ENCODE data around the gene IFIH1.

The IFIH1 gene

GRCh38 chr2:162308747-162309503, 9.6 kb downstream of the IFIH1 start:
- DNase-seq (ENCODE audit: low read depth), result no peak

GRCh38 chr2:162305901-162306300, 12.6 kb downstream of the IFIH1 start:
- no peak for DNase-seq (ENCODE audit: low read depth)

- DNase-seq (ENCODE audit: low read depth), result no peak
Measured at GRCh38 chr2:162301877-162302276, 16.6 kb downstream of the IFIH1 start.

- DNase-seq (ENCODE audit: low read depth), result peak; percentile 54
Measured at GRCh38 chr2:162301151-162301804, 17.2 kb downstream of the IFIH1 start.

GRCh38 chr2:162300266-162300665, 18.2 kb downstream of the IFIH1 start:
- DNase-seq (ENCODE audit: low read depth), result no peak

GRCh38 chr2:162298669-162299335, 19.7 kb downstream of the IFIH1 start:
- no peak for DNase-seq (ENCODE audit: low read depth)

- DNase-seq (ENCODE audit: low read depth), result peak; percentile 42
Measured at GRCh38 chr2:162297925-162298552, 20.4 kb downstream of the IFIH1 start.

- DNase-seq (ENCODE audit: low read depth), result no peak
Measured at GRCh38 chr2:162295009-162295408, 23.5 kb downstream of the IFIH1 start.

- DNase-seq (ENCODE audit: low read depth), result no peak
Measured at GRCh38 chr2:162293122-162293786, 25.2 kb downstream of the IFIH1 start.

GRCh38 chr2:162291748-162292147, 26.7 kb downstream of the IFIH1 start:
- DNase-seq (ENCODE audit: low read depth), result no peak

GRCh38 chr2:162282765-162283425, 35.6 kb downstream of the IFIH1 start:
- no peak for DNase-seq (ENCODE audit: low read depth)

GRCh38 chr2:162280654-162281053, 37.8 kb downstream of the IFIH1 start:
- DNase-seq (ENCODE audit: low read depth), result no peak

GRCh38 chr2:162277381-162277780, 41.1 kb downstream of the IFIH1 start:
- DNase-seq (ENCODE audit: low read depth), result no peak

GRCh38 chr2:162267996-162268395, 50.5 kb downstream of the IFIH1 start:
- DNase-seq (ENCODE audit: low read depth), result no peak

- no peak for DNase-seq (ENCODE audit: low read depth)
Measured at GRCh38 chr2:162267496-162267895, 51.0 kb downstream of the IFIH1 start.

GRCh38 chr2:162266460-162266760, 52.1 kb downstream of the IFIH1 start:
- no peak for DNase-seq (ENCODE audit: low read depth)

- no peak for DNase-seq (ENCODE audit: low read depth)
Measured at GRCh38 chr2:162265666-162266459, 52.6 kb downstream of the IFIH1 start.

GRCh38 chr2:162261032-162261945, 57.2 kb downstream of the IFIH1 start:
- DNase-seq (ENCODE audit: low read depth), result no peak

- DNase-seq (ENCODE audit: low read depth), result no peak
Measured at GRCh38 chr2:162258686-162259085, 59.8 kb downstream of the IFIH1 start.

GRCh38 chr2:162258169-162258568, 60.3 kb downstream of the IFIH1 start:
- DNase-seq (ENCODE audit: low read depth), result no peak

Measured in activated gamma-delta T cell treated with anti-CD3 and anti-CD28 coated beads, Interleukin-2, amount 50 U/mL, for 16 hours (primary cell).